H1 (cell line): ENCODE results near the gene NACA. TPM values are rescaled to one million over a fixed set of nuclear protein-coding genes. Genes with fewer than 3 reads are reported as not detected.
A peak's percentile ranks its signal among the peaks of the same experiment; 100 is the strongest.

Experiments used
- CTCF ChIA-PET: fragments of 300-600 bp; sonication (Branson Sonifier 250); formaldehyde crosslinking; loops from one replicate; lab custom pipeline; 2021; ENCODE audit not compliant: partially characterized antibody; lab: Charles Lee
- POLR2A ChIA-PET: fragments of 300-600 bp; sonication (Branson Sonifier 250); formaldehyde crosslinking; loops from one replicate; lab custom pipeline; 2021; ENCODE audit warnings: inconsistent platforms; ENCODE audit not compliant: partially characterized antibody; lab: Charles Lee
- DNase-seq, 2 experiments: peaks; one replicate each; pipeline versions ENCODE4 v3.0.0 to v3.0.0-alpha.2; 2010 to 2022; ENCODE audit warnings: low spot score in 2 of 2, low read depth in 1 of 2, mixed read lengths in 1 of 2
- FAIRE-seq: peaks from 2 replicates; lab custom pipeline; 2011; peaks lifted over from hg19 to GRCh38; lab: Jason Lieb, UNC
- H2AFZ ChIP-seq: 2 replicates; pipeline ENCODE4 v1.8.1; 2012; ENCODE audit warnings: low read length, inconsistent platforms
- H2AK5ac ChIP-seq: 2 replicates; pipeline ENCODE4 v1.6.1; 2013; ENCODE audit warnings: low read depth, low read length
- H2BK120ac ChIP-seq: replicated peaks from 2 replicates; pipeline ENCODE3; 2013; ENCODE audit warnings: low read depth, low read length, inconsistent platforms
- H2BK12ac ChIP-seq: 2 replicates; pipeline ENCODE4 v1.6.1; 2013; ENCODE audit warnings: low read depth, low read length
- H2BK15ac ChIP-seq: 2 replicates; pipeline ENCODE4 v1.6.1; 2013; ENCODE audit warnings: low read length
- H2BK20ac ChIP-seq: 2 replicates; pipeline ENCODE4 v1.6.1; 2013; ENCODE audit warnings: low read length
- H2BK5ac ChIP-seq: 2 replicates; pipeline ENCODE4 v1.6.1; 2013; ENCODE audit warnings: low read depth, low read length
- H3K14ac ChIP-seq: 2 replicates; pipeline ENCODE4 v1.6.1; 2013; ENCODE audit warnings: inconsistent platforms; ENCODE audit not compliant: insufficient read length
- H3K18ac ChIP-seq: 2 replicates; pipeline ENCODE4 v1.6.1; 2013; ENCODE audit warnings: low read length; ENCODE audit errors: extremely low read depth
- H3K23ac ChIP-seq: 2 replicates; pipeline ENCODE4 v1.6.1; 2013; ENCODE audit warnings: inconsistent platforms; ENCODE audit not compliant: insufficient read length
- H3K23me2 ChIP-seq: 2 replicates; pipeline ENCODE4 v1.6.1; 2013; ENCODE audit warnings: low read depth, low read length
- H3K27ac ChIP-seq: 2 replicates; pipeline ENCODE4 v1.6.1; 2011; ENCODE audit warnings: low read depth, low read length, inconsistent platforms
- H3K27me3 ChIP-seq, 4 experiments: replicated peaks in 1 of 4; 1 replicate in 1 of 4; 2 replicates in 3 of 4; pipeline versions ENCODE4 v1.6.1 to v1.8.1; 2011 to 2013; ENCODE audit warnings: low read length in 3 of 4, mild to moderate bottlenecking in 3 of 4, inconsistent platforms in 2 of 4, mixed read lengths in 2 of 4, moderate library complexity in 1 of 4; ENCODE audit not compliant: control insufficient read depth in 3 of 4, insufficient read depth in 3 of 4; ENCODE audit errors: extremely low read depth in 1 of 4
- H3K36me3 ChIP-seq, 4 experiments: 2 replicates each; pipeline versions ENCODE4 v1.6.1 to v1.8.1; 2011 to 2013; ENCODE audit warnings: mild to moderate bottlenecking in 4 of 4, low read length in 3 of 4, moderate library complexity in 2 of 4, control low read depth in 1 of 4, inconsistent platforms in 1 of 4; ENCODE audit not compliant: insufficient read depth in 4 of 4, control insufficient read depth in 2 of 4
- H3K4ac ChIP-seq: replicated peaks from 2 replicates; pipeline ENCODE3; 2013; ENCODE audit warnings: low read length, low read depth, mixed read lengths, inconsistent platforms; ENCODE audit not compliant: insufficient read length
- H3K4me1 ChIP-seq, 4 experiments: replicated peaks in 1 of 4; 1 replicate in 1 of 4; 2 replicates in 3 of 4; pipeline versions ENCODE4 v1.6.1 to v1.8.1; 2011 to 2013; ENCODE audit warnings: low read length in 3 of 4, inconsistent platforms in 2 of 4, mixed read lengths in 1 of 4; ENCODE audit not compliant: insufficient read depth in 4 of 4, control insufficient read depth in 3 of 4
- H3K4me2 ChIP-seq, 2 experiments: 2 replicates each; pipeline versions ENCODE4 v1.6.1 to v1.8.1; 2011 to 2013; ENCODE audit warnings: low read depth in 2 of 2, low read length in 2 of 2, control low read depth in 1 of 2, inconsistent platforms in 1 of 2, mild to moderate bottlenecking in 1 of 2; ENCODE audit not compliant: insufficient read depth in 1 of 2
- H3K4me3 ChIP-seq, 4 experiments: fragments of 200-600, 300-600 bp in 1 of 4; sonication (generic), shearing (Covaris generic), sonication (Bioruptor Twin) in 1 of 4; 2 replicates each; pipeline versions ENCODE4 v1.5.1 to v1.8.1; 2011 to 2016; ENCODE audit warnings: low read length in 4 of 4, low read depth in 3 of 4, control low read depth in 2 of 4, inconsistent platforms in 2 of 4, mild to moderate bottlenecking in 2 of 4, mixed read lengths in 1 of 4, moderate library complexity in 1 of 4; ENCODE audit not compliant: insufficient read depth in 2 of 4; ENCODE audit errors: extremely low read depth in 1 of 4
- H3K56ac ChIP-seq: replicated peaks from 2 replicates; pipeline ENCODE3; 2013; ENCODE audit warnings: low read depth, mild to moderate bottlenecking, mixed read lengths, low read length, inconsistent platforms; ENCODE audit not compliant: insufficient read length
- H3K79me1 ChIP-seq: 2 replicates; pipeline ENCODE4 v1.6.1; 2013; ENCODE audit warnings: low read depth, low read length, control low read depth
- H3K79me2 ChIP-seq, 2 experiments: 2 replicates each; pipeline versions ENCODE4 v1.6.1 to v1.8.1; 2012 to 2013; ENCODE audit warnings: low read length in 2 of 2, mild to moderate bottlenecking in 2 of 2, inconsistent platforms in 1 of 2; ENCODE audit not compliant: insufficient read depth in 2 of 2, control insufficient read depth in 1 of 2
- H3K9ac ChIP-seq, 4 experiments: replicated peaks in 1 of 4; 1 replicate in 1 of 4; 2 replicates in 3 of 4; pipeline versions ENCODE4 v1.6.1 to v1.8.1; 2011 to 2013; ENCODE audit warnings: low read depth in 3 of 4, low read length in 3 of 4, control low read depth in 2 of 4, mild to moderate bottlenecking in 2 of 4, moderate library complexity in 2 of 4, inconsistent platforms in 1 of 4; ENCODE audit errors: extremely low read depth in 1 of 4
- H3K9me3 ChIP-seq, 2 experiments: 2 replicates each; pipeline versions ENCODE4 v1.6.1 to v1.8.1; 2012 to 2013; ENCODE audit warnings: mild to moderate bottlenecking in 2 of 2, moderate library complexity in 2 of 2, control low read depth in 1 of 2, inconsistent platforms in 1 of 2, low read depth in 1 of 2, low read length in 1 of 2, mixed read lengths in 1 of 2; ENCODE audit not compliant: insufficient read depth in 2 of 2
- H4K20me1 ChIP-seq, 2 experiments: replicated peaks in 1 of 2; 2 replicates each; pipeline versions ENCODE3 to v1.8.1; 2011 to 2013; ENCODE audit warnings: inconsistent platforms in 2 of 2, low read length in 2 of 2, mild to moderate bottlenecking in 1 of 2; ENCODE audit not compliant: insufficient read depth in 2 of 2, control insufficient read depth in 1 of 2
- H4K5ac ChIP-seq: 2 replicates; pipeline ENCODE4 v1.6.1; 2013; ENCODE audit warnings: low read length, low read depth, mixed read lengths, inconsistent platforms; ENCODE audit not compliant: insufficient read length
- H4K8ac ChIP-seq: 2 replicates; pipeline ENCODE4 v1.8.0; 2013; ENCODE audit warnings: mild to moderate bottlenecking, moderate library complexity, low read length, inconsistent platforms; ENCODE audit not compliant: insufficient read depth; ENCODE audit errors: extremely low read depth
- H4K91ac ChIP-seq: replicated peaks from 2 replicates; pipeline ENCODE3; 2013; ENCODE audit warnings: low read length, mixed read lengths, inconsistent platforms; ENCODE audit not compliant: insufficient read length
- CEBPB ChIP-seq: IDR thresholded peaks from 2 replicates; pipeline ENCODE4 v1.6.1; 2012; ENCODE audit warnings: low read depth, low read length
- SIRT6 ChIP-seq: IDR thresholded peaks from one replicate; pipeline ENCODE4 v1.7.1; 2012; ENCODE audit warnings: low read length, inconsistent platforms
- WGBS, 2 experiments: shearing (Covaris generic) in 1 of 2; methylation state at CpG; one replicate each; pipeline versions ENCODE4 v1.1.6 to v1.1.7; 2013 to 2015; ENCODE audit warnings: low lambda C conversion rate in 2 of 2, mixed read lengths in 2 of 2, inconsistent platforms in 1 of 2, low coverage in 1 of 2, missing lambda C conversion rate in 1 of 2; ENCODE audit not compliant: insufficient replicate concordance in 2 of 2, insufficient coverage in 1 of 2, insufficient read length in 1 of 2; ENCODE audit errors: extremely low coverage in 1 of 2, missing lambda C conversion rate in 1 of 2; 5-methylcytosine and 5-hydroxymethylcytosine counted together
- polyA plus RNA-seq, 7 experiments: library from polyadenylated mRNA; depleted of rRNA in 3 of 7; stranded (reverse) in 5 of 7; unstranded in 2 of 7; fragments of >200 nt in 5 of 7; fragments of 200-250 nt in 2 of 7; gene quantifications; 1 replicate in 5 of 7; 2 replicates in 1 of 7; 4 replicates in 1 of 7; pipeline versions ENCODE4 v1.2.1 to v1.2.3, GENCODE V29; 2011 to 2013; ENCODE audit warnings: missing spikeins in 2 of 7, mixed read lengths in 2 of 7
- total RNA-seq: library from RNA; stranded (reverse); fragmentation: NEBNext Ultra II Directional; extraction: Animal tissue kit (Norgen Biotek cat#: 25700); gene quantifications from 2 replicates; pipeline ENCODE4 v1.2.1, GENCODE V29; 2021

The NACA gene
- total and polyA plus RNA-seq, 2 of the 8 experiments (the other 6 are each of a cell fraction or from before 2014, with no cell fraction given), result 511 to 1,063 TPM

- Histone ChIP-seq H2BK20ac (no peak overlapping the region), H4K5ac (no peak overlapping the region), H3K56ac (no peak overlapping the region), H2BK5ac (no peak overlapping the region), H3K27me3 (no peaks in the 10 kb centered on the region), H2BK120ac (no peak overlapping the region), H3K9me3 (no peaks in the 10 kb centered on the region), H2AK5ac (no peak overlapping the region), H2AFZ (no peak overlapping the region), H3K27ac (no peak overlapping the region), H4K20me1 (no peaks in the 10 kb centered on the region), H3K23me2 (no peaks in the 10 kb centered on the region), H3K36me3 (no peaks in the 10 kb centered on the region), H3K4me3 (no peak overlapping the region), H3K79me1 (no peaks in the 10 kb centered on the region), H4K91ac (no peak overlapping the region), H2BK15ac (0 out of 2 replicates have a peak overlapping the region, but pooled peaks have one; percentile 11), H3K14ac (no peak overlapping the region), H3K23ac (no peak overlapping the region), H3K4ac (no peak overlapping the region), H4K8ac (no peak overlapping the region), H3K79me2 (no peaks in the 10 kb centered on the region), H3K4me1 (peaks cover 0 to 7% (median 2%) of the 10 kb centered on the region in 4 experiments; a peak in 2 of 7 replicates), H3K9ac (no peak overlapping the region), H2BK12ac (no peak overlapping the region), H3K18ac (no peak overlapping the region; the same call in 1 of the 2 replicates), H3K4me2 (no peak overlapping the region)
- no peak for FAIRE-seq
- POLR2A ChIA-PET, result interaction anchor here (1.2 kb wide), 1 partner anchor 11 kb away, joined by 3 read pairs; no protein-coding TSS in a partner anchor
- TF ChIP-seq CEBPB (peak; percentile 68; the same call in 1 of the 2 replicates), SIRT6 (no peak)
- no peak for DNase-seq
- CTCF ChIA-PET, result interaction anchor here (0.9 to 3.0 kb wide), 6 partner anchors 9 to 219 kb away, joined by 3 to 12 read pairs (median 4); no protein-coding TSS in a partner anchor
- 90% methylated on average over 3 of the region's 5 CpGs; no CpG with 5 or more reads in 1 of the 2 experiments for whole genome bisulfite sequencing, 2 experiments
These were observed 43.3 kb upstream of the NACA start for GRCh38 chr12:56768424-56768823.
